ENCODE data around the gene TMEM129. TPM values are rescaled to one million over a fixed set of nuclear protein-coding genes. Genes with fewer than 3 reads are reported as not detected.

Gene TMEM129
- total RNA-seq, 2 experiments from 2014 or later, result 19.0 to 19.8 TPM

DNA sequence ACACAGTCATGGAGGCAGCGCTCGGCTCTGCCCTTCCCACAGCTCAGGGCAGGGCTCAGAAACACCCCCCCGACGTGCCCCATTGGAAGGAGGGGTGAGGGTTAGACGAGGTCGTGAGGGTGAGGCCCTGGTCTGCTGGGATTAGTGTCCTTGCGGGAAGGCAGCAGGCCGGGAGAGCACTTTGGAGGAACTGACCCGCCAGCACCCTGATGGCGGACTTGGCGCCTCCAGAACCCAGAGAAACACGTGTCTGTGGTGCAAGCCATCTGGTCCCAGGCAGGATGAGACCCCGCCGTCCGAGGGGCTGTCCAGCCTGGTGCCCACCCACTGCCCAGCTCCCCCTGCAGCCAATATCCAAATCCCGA is 26.5 kb upstream of the TMEM129 start:
- Mint-ChIP-seq H3K9me3 (no peaks in the 10 kb centered on the region), H3K4me3 (no peak overlapping the region), H3K36me3 (ENCODE audit: low read depth) (peaks cover 14% of the 10 kb centered on the region), H3K27me3 (ENCODE audit: low read depth) (no peaks in the 10 kb centered on the region), H3K27ac (no peak overlapping the region), H3K4me1 (ENCODE audit: low read depth) (peaks cover 2% of the 10 kb centered on the region)
- CTCF ChIA-PET, result interaction anchor here (0.7 to 4.1 kb wide), 18 partner anchors 15 to 152 kb away, joined by 3 to 55 read pairs (median 4); no protein-coding TSS in a partner anchor
- no peak for DNase-seq
- intact Hi-C loops (cut with micrococcal nuclease), result loop anchor here (2.0 kb wide), 1 partner anchor 261 kb away; the partner anchor contains the start of gene NELFA

DNA sequence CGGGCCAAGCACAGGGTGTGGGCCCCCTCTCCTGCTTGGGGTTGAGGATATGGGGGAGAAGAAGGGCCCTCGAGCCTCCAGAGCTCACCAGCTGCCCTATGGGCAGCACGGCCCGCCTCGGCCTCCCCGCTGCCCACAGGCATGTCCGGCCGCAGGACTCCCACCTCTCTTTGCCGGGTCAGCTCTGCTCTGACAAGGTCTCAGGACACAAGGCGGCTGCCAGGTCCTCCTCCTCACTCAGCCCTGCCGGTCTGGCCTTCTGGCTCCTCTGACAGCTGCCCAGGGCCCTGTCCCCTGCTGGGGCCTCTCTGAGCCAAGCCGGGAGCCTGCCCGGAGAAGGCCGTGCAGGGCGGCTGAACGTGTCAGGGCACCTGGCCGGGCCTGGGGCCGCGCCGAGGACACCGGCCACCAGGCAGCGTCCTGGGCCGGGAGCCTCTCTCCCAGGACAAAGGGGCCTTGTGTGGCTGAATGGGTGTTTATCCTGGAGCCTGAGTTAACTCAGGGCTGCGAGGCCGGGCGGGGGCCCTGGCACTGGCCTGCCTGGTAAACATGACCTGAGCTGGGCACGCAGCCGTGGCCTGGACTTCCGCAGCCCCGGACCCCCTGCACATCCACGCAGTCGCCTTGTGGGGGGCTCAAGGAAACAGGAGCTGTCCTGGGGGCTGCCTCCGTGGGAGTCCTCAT is 25.9 kb upstream of the TMEM129 start:
- intact Hi-C loops (cut with micrococcal nuclease), result loop anchor here (2.0 kb wide), 1 partner anchor 262 kb away; the partner anchor contains the start of gene NELFA
- no peaks in the 10 kb centered on the region for H3K27me3 Mint-ChIP-seq (ENCODE audit: low read depth)
- no peaks in the 10 kb centered on the region for H3K9me3 Mint-ChIP-seq
- no peaks in the 10 kb centered on the region for H3K4me1 Mint-ChIP-seq (ENCODE audit: low read depth)
- CTCF ChIA-PET, result interaction anchor here (0.6 to 4.1 kb wide), 10 partner anchors 17 to 174 kb away, joined by 3 to 55 read pairs (median 6); no protein-coding TSS in a partner anchor
- DNase-seq, result no peak
- no peak overlapping the region for H3K27ac Mint-ChIP-seq
- H3K36me3 Mint-ChIP-seq (ENCODE audit: low read depth), result peaks cover 14% of the 10 kb centered on the region
- no peak overlapping the region for H3K4me3 Mint-ChIP-seq

DNA sequence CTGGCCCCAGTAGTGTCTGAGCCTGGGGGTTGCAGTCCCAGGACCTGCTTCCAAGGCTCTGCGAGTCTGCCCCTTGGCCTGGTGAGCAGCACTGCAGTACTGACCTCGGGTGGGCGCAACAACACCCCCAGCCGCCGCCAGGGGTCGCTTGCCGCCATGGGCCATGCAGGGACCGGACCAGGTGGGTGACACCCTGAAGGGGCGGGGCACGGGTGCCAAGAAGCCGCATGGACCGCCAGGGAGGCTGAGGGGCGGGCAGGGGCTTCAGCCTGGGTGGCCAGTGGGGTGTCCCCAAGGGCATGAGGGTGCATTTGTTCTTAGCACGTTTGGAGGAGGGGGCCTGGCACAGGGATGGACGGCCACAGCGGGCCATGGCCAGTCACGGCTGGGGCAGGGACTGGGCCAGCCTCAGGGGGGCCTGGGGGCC is 25.2 kb upstream of the TMEM129 start:
- H3K4me1 Mint-ChIP-seq (ENCODE audit: low read depth), result no peaks in the 10 kb centered on the region
- H3K36me3 Mint-ChIP-seq (ENCODE audit: low read depth), result peaks cover 20% of the 10 kb centered on the region
- H3K9me3 Mint-ChIP-seq, result no peaks in the 10 kb centered on the region
- no peaks in the 10 kb centered on the region for H3K27me3 Mint-ChIP-seq (ENCODE audit: low read depth)
- intact Hi-C loops (cut with micrococcal nuclease), result loop anchor here (2.0 kb wide), 1 partner anchor 263 kb away; the partner anchor contains the start of gene NELFA
- H3K27ac Mint-ChIP-seq, result no peak overlapping the region
- CTCF ChIA-PET, result interaction anchor here (0.6 to 4.1 kb wide), 5 partner anchors 20 to 175 kb away, joined by 3 to 55 read pairs (median 11); no protein-coding TSS in a partner anchor
- DNase-seq, result peak; percentile 81
- H3K4me3 Mint-ChIP-seq, result no peak overlapping the region

DNA sequence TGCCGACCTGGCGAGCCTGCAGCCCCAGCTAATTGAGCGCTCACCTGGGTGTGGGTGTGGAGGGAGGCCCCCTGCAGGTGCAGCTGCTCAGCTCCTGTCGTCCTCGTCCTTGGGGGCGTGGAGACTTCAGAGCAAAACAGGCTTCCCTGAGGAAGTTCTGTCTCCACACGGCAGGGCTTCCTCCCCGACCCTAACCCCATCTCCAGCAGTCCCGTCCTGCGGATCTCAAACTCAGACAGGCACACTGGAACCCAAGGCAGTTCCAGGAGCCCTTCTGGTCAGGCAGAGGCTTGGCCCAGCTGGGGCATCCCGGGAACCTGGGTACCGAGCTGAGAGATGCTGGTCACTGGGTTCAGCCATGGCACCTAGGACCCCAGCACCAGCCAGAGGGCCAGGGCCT is 24.6 kb upstream of the TMEM129 start:
- CTCF ChIA-PET, result interaction anchor here (0.6 to 2.2 kb wide), 6 partner anchors 19 to 164 kb away, joined by 3 to 19 read pairs (median 4); no protein-coding TSS in a partner anchor
- Mint-ChIP-seq H3K4me1 (ENCODE audit: low read depth) (no peaks in the 10 kb centered on the region), H3K27ac (no peak overlapping the region), H3K27me3 (ENCODE audit: low read depth) (no peaks in the 10 kb centered on the region), H3K9me3 (no peaks in the 10 kb centered on the region), H3K36me3 (ENCODE audit: low read depth) (peaks cover 24% of the 10 kb centered on the region), H3K4me3 (no peak overlapping the region)
- intact Hi-C loops (cut with micrococcal nuclease), result loop anchor here (2.0 kb wide), 1 partner anchor 263 kb away; the partner anchor contains the start of gene NELFA
- no peak for DNase-seq

DNA sequence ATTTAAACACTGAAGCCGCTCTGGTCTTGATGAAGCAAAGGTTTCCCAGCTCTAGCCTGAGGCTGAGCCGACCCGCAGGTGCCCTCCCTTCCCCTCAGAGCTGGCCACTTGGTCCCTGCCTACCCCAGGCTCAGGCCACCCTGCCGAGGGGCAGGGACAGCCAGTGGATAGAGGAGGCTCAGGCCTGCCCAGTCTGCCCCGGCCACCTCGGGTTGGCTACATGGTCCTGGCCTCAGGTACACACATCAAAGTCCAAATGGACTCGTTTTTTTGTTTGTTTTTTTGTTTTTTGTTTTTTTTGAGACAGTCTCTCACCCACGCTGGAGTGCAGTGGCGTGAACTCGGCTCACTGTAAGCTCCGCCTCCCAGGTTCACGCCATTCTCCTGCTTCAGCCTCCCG is 24.0 kb upstream of the TMEM129 start:
- Mint-ChIP-seq H3K4me1 (ENCODE audit: low read depth) (no peaks in the 10 kb centered on the region), H3K36me3 (ENCODE audit: low read depth) (peaks cover 28% of the 10 kb centered on the region), H3K27ac (no peak overlapping the region), H3K4me3 (no peak overlapping the region), H3K27me3 (ENCODE audit: low read depth) (no peaks in the 10 kb centered on the region), H3K9me3 (no peaks in the 10 kb centered on the region)
- CTCF ChIA-PET, result interaction anchor here (0.6 to 2.2 kb wide), 6 partner anchors 19 to 165 kb away, joined by 3 to 19 read pairs (median 4); no protein-coding TSS in a partner anchor
- intact Hi-C loops (cut with micrococcal nuclease), result no loop called here
- no peak for DNase-seq

DNA sequence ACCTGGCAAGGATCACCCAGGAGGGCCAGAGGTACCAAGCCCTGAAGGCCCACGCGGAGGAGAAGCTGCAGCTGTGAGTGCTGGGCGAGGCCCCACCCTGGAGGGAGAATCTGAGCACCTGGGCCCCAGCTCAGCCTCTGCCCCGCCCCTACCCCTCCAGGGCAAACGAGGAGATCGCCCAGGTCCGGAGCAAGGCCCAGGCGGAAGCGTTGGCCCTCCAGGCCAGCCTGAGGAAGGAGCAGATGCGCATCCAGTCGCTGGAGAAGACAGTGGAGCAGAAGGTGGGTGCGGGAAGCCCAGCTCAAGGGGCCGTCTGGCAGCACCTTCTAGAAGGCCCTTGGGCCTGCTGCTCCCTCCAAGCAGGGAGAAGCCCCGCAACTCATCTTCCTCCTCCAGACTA is 23.4 kb upstream of the TMEM129 start:
- no peaks in the 10 kb centered on the region for H3K9me3 Mint-ChIP-seq
- H3K4me3 Mint-ChIP-seq, result no peak overlapping the region
- H3K36me3 Mint-ChIP-seq (ENCODE audit: low read depth), result peaks cover 31% of the 10 kb centered on the region
- CTCF ChIA-PET, result interaction anchor here (1.2 to 2.2 kb wide), 4 partner anchors 21 to 76 kb away, joined by 3 to 19 read pairs (median 4); no protein-coding TSS in a partner anchor
- no peak overlapping the region for H3K27ac Mint-ChIP-seq
- no peaks in the 10 kb centered on the region for H3K27me3 Mint-ChIP-seq (ENCODE audit: low read depth)
- DNase-seq, result no peak
- intact Hi-C loops (cut with micrococcal nuclease), result no loop called here
- no peaks in the 10 kb centered on the region for H3K4me1 Mint-ChIP-seq (ENCODE audit: low read depth)

DNA sequence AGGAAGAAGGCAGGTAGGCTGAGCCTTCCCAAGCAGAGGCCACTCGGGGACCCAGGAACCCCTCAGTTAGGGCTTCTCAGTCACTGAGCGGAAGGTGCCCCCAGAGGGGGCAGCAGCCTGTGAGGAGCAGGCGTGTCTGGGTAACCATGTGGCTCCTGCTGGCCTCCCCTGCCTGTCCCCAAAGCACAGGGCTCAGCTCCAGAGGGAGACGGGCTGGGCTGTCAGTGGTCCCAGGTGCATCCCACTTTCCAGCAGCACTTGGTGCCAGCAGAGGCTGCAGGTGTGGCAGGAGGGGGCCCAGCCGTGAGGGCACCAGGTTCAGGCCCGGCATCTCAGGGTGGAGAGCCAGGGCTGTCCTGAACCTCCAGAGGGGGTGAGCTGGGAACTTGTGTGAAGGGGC is 22.9 kb upstream of the TMEM129 start:
- CTCF ChIA-PET, result interaction anchor here (1.2 to 2.2 kb wide), 3 partner anchors 20 to 66 kb away, joined by 3 to 19 read pairs (median 5); no protein-coding TSS in a partner anchor
- H3K27ac Mint-ChIP-seq, result peak overlapping the region; percentile 54
- H3K27me3 Mint-ChIP-seq (ENCODE audit: low read depth), result no peaks in the 10 kb centered on the region
- no peaks in the 10 kb centered on the region for H3K9me3 Mint-ChIP-seq
- DNase-seq, result no peak
- peaks cover 36% of the 10 kb centered on the region for H3K36me3 Mint-ChIP-seq (ENCODE audit: low read depth)
- intact Hi-C loops (cut with micrococcal nuclease), result no loop called here
- no peak overlapping the region for H3K4me3 Mint-ChIP-seq
- no peaks in the 10 kb centered on the region for H3K4me1 Mint-ChIP-seq (ENCODE audit: low read depth)

DNA sequence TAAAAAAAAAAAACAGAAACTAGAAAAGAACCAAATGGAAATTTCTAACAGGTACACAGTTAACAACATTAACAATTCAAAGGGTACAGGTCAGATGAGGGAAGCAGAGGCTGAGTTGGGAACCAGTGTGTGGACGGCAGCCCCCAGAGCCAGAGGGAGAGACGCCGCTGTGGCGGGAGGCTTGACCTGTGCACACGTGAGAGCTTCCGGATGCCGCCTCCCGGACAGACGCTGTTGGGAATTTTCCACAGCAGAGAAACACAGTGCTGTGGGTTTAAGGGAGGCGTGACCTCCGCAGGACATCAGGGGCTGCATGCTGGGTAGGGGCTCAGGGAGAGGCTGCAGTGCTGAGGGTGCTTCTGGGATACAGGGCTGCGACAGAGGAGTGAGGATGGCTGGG is 22.4 kb upstream of the TMEM129 start:
- DNase-seq, result no peak
- Mint-ChIP-seq H3K4me1 (ENCODE audit: low read depth) (no peaks in the 10 kb centered on the region), H3K36me3 (ENCODE audit: low read depth) (peaks cover 40% of the 10 kb centered on the region), H3K4me3 (no peak overlapping the region), H3K27me3 (ENCODE audit: low read depth) (no peaks in the 10 kb centered on the region), H3K27ac (peak overlapping the region; percentile 54), H3K9me3 (peaks cover 4% of the 10 kb centered on the region)
- CTCF ChIA-PET, result interaction anchor here (1.2 kb wide), 1 partner anchor 20 kb away, joined by 3 read pairs; no protein-coding TSS in a partner anchor
- intact Hi-C loops (cut with micrococcal nuclease), result no loop called here

DNA sequence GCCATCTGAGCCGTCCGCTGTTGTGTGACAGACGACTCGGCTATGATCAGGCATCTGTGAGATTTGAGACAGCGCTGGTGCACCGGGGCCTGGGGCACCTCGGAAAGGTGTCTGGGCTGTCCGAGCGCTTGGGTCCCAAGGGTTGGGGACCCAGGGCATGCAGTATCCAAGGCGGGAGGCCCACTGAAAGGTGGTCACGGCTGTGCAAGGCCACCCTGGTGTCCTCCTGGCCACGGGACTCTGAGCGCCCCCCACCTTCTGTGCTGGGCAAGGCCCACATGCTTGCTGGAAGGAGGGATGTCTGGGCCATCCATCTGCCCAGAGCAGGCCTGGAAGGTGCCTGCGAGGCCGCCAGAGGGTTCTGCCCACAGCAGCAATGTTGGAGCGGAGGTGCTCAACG is 20.1 kb upstream of the TMEM129 start:
- intact Hi-C loops (cut with micrococcal nuclease), result no loop called here
- H3K4me1 Mint-ChIP-seq (ENCODE audit: low read depth), result no peaks in the 10 kb centered on the region
- H3K27ac Mint-ChIP-seq, result peak overlapping the region; percentile 61
- no peaks in the 10 kb centered on the region for H3K27me3 Mint-ChIP-seq (ENCODE audit: low read depth)
- no peak for DNase-seq
- H3K36me3 Mint-ChIP-seq (ENCODE audit: low read depth), result peaks cover 63% of the 10 kb centered on the region
- H3K9me3 Mint-ChIP-seq, result peaks cover 13% of the 10 kb centered on the region
- CTCF ChIA-PET, result no interaction called here
- H3K4me3 Mint-ChIP-seq, result no peak overlapping the region

DNA sequence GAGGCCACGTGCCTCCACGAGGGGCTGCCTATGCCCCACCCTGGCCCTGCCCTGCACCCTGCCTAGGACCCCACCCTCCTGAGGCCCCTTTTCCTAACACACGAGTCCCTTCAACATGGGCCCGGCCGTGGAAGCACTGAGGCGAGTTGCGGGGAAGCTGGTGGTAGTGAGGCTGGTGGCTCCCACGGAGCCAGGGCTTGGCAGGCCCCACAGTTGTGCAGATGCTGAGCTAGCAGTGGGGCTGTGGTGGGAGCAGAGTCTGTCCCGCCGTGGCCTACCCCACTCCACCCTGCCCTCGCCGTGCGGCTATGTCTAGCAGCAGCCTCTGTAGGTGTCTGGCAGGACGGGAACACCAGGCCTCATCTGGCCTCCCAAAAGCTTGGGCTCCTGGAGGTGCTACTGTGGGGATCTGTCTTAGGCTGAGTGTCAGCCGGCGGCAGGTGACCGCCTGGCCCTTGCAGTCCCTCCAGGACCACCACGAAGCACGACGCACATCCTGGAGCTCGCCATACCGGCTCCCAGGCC is 19.0 kb upstream of the TMEM129 start:
- intact Hi-C loops (cut with micrococcal nuclease), result no loop called here
- no peaks in the 10 kb centered on the region for H3K27me3 Mint-ChIP-seq (ENCODE audit: low read depth)
- DNase-seq, result no peak
- H3K4me3 Mint-ChIP-seq, result no peak overlapping the region
- peaks cover 71% of the 10 kb centered on the region for H3K36me3 Mint-ChIP-seq (ENCODE audit: low read depth)
- H3K27ac Mint-ChIP-seq, result no peak overlapping the region
- no peaks in the 10 kb centered on the region for H3K4me1 Mint-ChIP-seq (ENCODE audit: low read depth)
- CTCF ChIA-PET, result interaction anchor here (1.4 kb wide), 1 partner anchor 8 kb away, joined by 3 read pairs; no protein-coding TSS in a partner anchor
- H3K9me3 Mint-ChIP-seq, result peaks cover 13% of the 10 kb centered on the region

DNA sequence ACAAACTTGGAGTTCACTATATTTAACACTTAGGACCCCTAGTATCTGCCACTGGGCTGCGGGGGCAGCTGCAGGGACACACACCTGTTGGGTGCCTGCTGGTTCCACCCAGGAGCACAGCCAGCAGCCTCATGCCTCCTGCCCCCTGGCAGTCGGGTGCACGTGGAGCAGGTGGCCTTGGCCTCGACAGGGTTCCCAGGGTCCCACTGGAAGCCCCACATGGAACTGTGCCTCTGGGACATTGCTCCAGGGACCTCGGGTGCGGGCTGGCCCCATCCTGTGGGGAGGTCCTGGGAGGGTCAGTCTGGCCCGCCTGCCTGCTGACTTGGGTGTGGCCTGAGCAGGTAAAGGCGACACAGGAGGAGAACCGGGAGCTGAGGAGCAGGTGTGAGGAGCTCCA is 18.2 kb upstream of the TMEM129 start:
- DNase-seq, result no peak
- no peak overlapping the region for H3K27ac Mint-ChIP-seq
- CTCF ChIA-PET, result interaction anchor here (1.4 kb wide), 1 partner anchor 9 kb away, joined by 3 read pairs; no protein-coding TSS in a partner anchor
- no peaks in the 10 kb centered on the region for H3K27me3 Mint-ChIP-seq (ENCODE audit: low read depth)
- peaks cover 75% of the 10 kb centered on the region for H3K36me3 Mint-ChIP-seq (ENCODE audit: low read depth)
- H3K9me3 Mint-ChIP-seq, result peaks cover 13% of the 10 kb centered on the region
- H3K4me3 Mint-ChIP-seq, result no peak overlapping the region
- H3K4me1 Mint-ChIP-seq (ENCODE audit: low read depth), result no peaks in the 10 kb centered on the region
- intact Hi-C loops (cut with micrococcal nuclease), result no loop called here

DNA sequence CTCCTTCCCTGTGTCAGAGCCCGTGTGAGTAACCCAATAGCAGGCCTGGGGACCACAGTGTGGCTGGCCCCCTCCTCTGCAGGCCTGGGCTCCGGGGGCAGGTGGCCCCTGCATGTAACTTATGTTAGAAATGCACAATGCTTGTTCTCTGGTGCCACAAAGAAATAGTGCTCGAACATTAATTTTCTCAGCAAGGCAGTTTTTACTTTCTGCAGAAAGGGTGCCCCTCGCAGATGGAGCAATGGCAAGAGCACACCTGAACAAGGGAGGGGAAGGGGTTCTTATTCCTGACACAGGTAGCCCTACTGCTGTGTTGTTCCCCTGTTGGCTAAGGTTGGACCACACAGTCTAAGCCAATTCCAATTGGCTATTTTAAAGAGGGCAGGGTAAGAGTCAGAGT is 17.3 kb upstream of the TMEM129 start:
- Mint-ChIP-seq H3K36me3 (ENCODE audit: low read depth) (peaks cover 75% of the 10 kb centered on the region), H3K4me3 (no peak overlapping the region), H3K9me3 (peaks cover 13% of the 10 kb centered on the region), H3K27ac (no peak overlapping the region), H3K4me1 (ENCODE audit: low read depth) (no peaks in the 10 kb centered on the region), H3K27me3 (ENCODE audit: low read depth) (no peaks in the 10 kb centered on the region)
- CTCF ChIA-PET, result interaction anchor here (1.3 kb wide), 1 partner anchor 72 kb away, joined by 3 read pairs; no protein-coding TSS in a partner anchor
- no peak for DNase-seq
- intact Hi-C loops (cut with micrococcal nuclease), result no loop called here
